ENCODE measurements around the gene MSLN.

The MSLN gene

GRCh38 chr16:789191-789850, 28.8 kb downstream of the MSLN start:
- Histone ChIP-seq H3K4me3 (IDR thresholded peaks at IDR 0.05; ENCODE audit: insufficient read depth, low read depth, low read length) (no peak overlapping the region), H3K36me3 (ENCODE audit: insufficient read depth) (no peaks in the 10 kb centered on the region), H3K27ac (no peak overlapping the region), H3K9ac (peak overlapping the region; percentile 55; the same call in 1 of the 2 replicates), H4K20me1 (ENCODE audit: insufficient read depth) (no peaks in the 10 kb centered on the region), H3K79me2 (ENCODE audit: insufficient read depth, low read depth) (peaks cover 16% of the 10 kb centered on the region; the same call in 1 of the 2 replicates), H3K4me2 (peak overlapping the region; percentile 93), H3K4me1 (ENCODE audit: low read depth, poor library complexity, severe bottlenecking) (peaks cover 10% of the 10 kb centered on the region), H3K27me3 (ENCODE audit: insufficient read depth, low read depth) (no peaks in the 10 kb centered on the region), H2AFZ (ENCODE audit: low read depth) (no peak overlapping the region)
- TF ChIP-seq CTCF (conservative IDR thresholded peaks at IDR 0.05; ENCODE audit: low read depth, low read length): no peak

- peak overlapping the region; percentile 93; the same call in 1 of the 2 replicates for H3K4me2 ChIP-seq
- peaks cover 10% of the 10 kb centered on the region for H3K4me1 ChIP-seq (ENCODE audit: low read depth, poor library complexity, severe bottlenecking)
- no peaks in the 10 kb centered on the region for H4K20me1 ChIP-seq (ENCODE audit: insufficient read depth)
- H3K79me2 ChIP-seq (ENCODE audit: insufficient read depth, low read depth): peaks cover 16% of the 10 kb centered on the region; the same call in 1 of the 2 replicates
- no peak overlapping the region for H3K27ac ChIP-seq
- no peak overlapping the region for H3K4me3 ChIP-seq (IDR thresholded peaks at IDR 0.05; ENCODE audit: insufficient read depth, low read depth, low read length)
- H3K36me3 ChIP-seq (ENCODE audit: insufficient read depth): no peaks in the 10 kb centered on the region
- no peak for TF ChIP-seq CTCF (conservative IDR thresholded peaks at IDR 0.05; ENCODE audit: low read depth, low read length)
- no peak overlapping the region for H3K9ac ChIP-seq
- no peaks in the 10 kb centered on the region for H3K27me3 ChIP-seq (ENCODE audit: insufficient read depth, low read depth)
- no peak overlapping the region for H2AFZ ChIP-seq (ENCODE audit: low read depth)
These were observed 29.6 kb downstream of the MSLN start for GRCh38 chr16:790086-790485.

- TF ChIP-seq CTCF (conservative IDR thresholded peaks at IDR 0.05; ENCODE audit: low read depth, low read length): no peak
- Histone ChIP-seq H3K9ac (no peak overlapping the region), H3K4me2 (no peak overlapping the region), H3K79me2 (ENCODE audit: insufficient read depth, low read depth) (peaks cover 16% of the 10 kb centered on the region; the same call in 1 of the 2 replicates), H4K20me1 (ENCODE audit: insufficient read depth) (no peaks in the 10 kb centered on the region), H3K4me3 (IDR thresholded peaks at IDR 0.05; ENCODE audit: insufficient read depth, low read depth, low read length) (no peak overlapping the region), H3K4me1 (ENCODE audit: low read depth, poor library complexity, severe bottlenecking) (peaks cover 16% of the 10 kb centered on the region), H2AFZ (ENCODE audit: low read depth) (no peak overlapping the region), H3K36me3 (ENCODE audit: insufficient read depth) (no peaks in the 10 kb centered on the region), H3K27me3 (ENCODE audit: insufficient read depth, low read depth) (no peaks in the 10 kb centered on the region), H3K27ac (no peak overlapping the region)
These were observed 30.6 kb downstream of the MSLN start for GRCh38 chr16:791131-791530.

- Histone ChIP-seq H3K4me3 (IDR thresholded peaks at IDR 0.05; ENCODE audit: insufficient read depth, low read depth, low read length) (no peak overlapping the region), H4K20me1 (ENCODE audit: insufficient read depth) (no peaks in the 10 kb centered on the region), H3K4me1 (ENCODE audit: low read depth, poor library complexity, severe bottlenecking) (peaks cover 14% of the 10 kb centered on the region), H3K36me3 (ENCODE audit: insufficient read depth) (no peaks in the 10 kb centered on the region), H3K27me3 (ENCODE audit: insufficient read depth, low read depth) (no peaks in the 10 kb centered on the region), H3K79me2 (ENCODE audit: insufficient read depth, low read depth) (peaks cover 12% of the 10 kb centered on the region; the same call in 1 of the 2 replicates), H3K27ac (no peak overlapping the region), H3K9ac (no peak overlapping the region), H2AFZ (ENCODE audit: low read depth) (no peak overlapping the region), H3K4me2 (no peak overlapping the region)
- TF ChIP-seq CTCF (conservative IDR thresholded peaks at IDR 0.05; ENCODE audit: low read depth, low read length): no peak
These were observed 31.9 kb downstream of the MSLN start for GRCh38 chr16:792221-792995.

All from KMS-11 (cell line).